Amygdala (tissue), 56 donors: ENCODE results near the gene ZC3H7B.

Experiments
- DNase-seq, 56 donors: peaks; one replicate each; lab custom pipeline; 2025; lab: John Stamatoyannopoulos, UW

Gene ZC3H7B

DNA sequence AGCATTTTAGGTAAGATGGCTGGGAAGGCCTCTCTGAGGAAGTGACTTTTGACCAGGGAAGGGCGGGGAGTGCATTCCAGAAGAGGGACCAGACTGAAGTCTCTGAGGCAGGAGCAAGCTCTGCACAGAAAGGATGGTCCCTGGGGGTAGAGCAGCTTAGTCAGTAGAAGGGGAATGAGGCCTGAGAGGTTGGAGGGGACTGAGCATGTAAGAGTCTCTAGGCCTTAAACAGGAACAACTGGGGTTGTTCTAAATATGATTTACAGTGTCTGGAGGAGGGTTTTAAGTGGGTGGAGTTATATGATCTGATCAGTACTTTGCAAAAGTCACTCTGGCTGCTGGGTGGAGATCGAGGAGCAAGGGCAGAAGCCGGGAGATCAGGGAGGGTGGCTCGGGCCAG is 48.8 kb downstream of the ZC3H7B start:
- no peak for DNase-seq

DNA sequence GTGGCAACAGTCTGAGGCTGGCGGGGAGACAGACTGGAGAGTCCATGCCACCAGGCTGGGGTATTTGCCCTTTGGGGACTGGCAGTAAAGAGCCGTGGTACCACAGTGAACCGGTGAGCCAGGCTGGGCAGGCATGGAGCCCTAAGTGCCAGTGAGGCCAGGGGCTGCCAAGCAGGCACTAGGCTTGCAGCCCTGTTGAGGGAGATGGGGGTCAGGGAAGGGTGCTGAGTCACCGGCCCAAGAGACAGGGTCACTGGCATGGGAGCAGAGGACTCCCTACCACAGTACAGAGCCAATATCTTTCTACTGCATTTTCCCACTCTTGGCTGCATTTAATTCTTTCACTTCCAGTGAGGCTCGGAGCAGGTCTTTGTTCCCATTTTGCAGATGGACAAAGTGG is 49.7 kb downstream of the ZC3H7B start:
- no peak for DNase-seq

DNA sequence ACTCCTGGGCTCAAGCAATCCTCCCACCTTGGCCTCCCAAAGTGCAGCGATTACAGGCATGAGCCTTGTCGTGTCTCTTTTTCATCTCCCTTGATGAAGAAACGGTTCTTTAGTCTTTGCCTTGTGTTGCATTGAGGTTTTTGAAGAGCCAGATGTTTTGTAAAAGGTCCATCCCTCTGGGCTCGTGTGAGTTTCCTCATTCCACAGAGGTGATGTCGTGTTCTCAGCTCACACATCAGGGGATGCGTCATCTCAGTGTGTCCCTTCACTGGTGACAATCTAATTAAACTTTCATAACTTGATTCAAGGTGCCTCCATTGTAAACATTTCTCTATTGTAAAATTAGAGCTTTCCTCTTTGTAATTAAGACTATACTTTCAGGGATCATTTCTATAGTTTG is 50.7 kb downstream of the ZC3H7B start:
- DNase-seq = no peak

DNA sequence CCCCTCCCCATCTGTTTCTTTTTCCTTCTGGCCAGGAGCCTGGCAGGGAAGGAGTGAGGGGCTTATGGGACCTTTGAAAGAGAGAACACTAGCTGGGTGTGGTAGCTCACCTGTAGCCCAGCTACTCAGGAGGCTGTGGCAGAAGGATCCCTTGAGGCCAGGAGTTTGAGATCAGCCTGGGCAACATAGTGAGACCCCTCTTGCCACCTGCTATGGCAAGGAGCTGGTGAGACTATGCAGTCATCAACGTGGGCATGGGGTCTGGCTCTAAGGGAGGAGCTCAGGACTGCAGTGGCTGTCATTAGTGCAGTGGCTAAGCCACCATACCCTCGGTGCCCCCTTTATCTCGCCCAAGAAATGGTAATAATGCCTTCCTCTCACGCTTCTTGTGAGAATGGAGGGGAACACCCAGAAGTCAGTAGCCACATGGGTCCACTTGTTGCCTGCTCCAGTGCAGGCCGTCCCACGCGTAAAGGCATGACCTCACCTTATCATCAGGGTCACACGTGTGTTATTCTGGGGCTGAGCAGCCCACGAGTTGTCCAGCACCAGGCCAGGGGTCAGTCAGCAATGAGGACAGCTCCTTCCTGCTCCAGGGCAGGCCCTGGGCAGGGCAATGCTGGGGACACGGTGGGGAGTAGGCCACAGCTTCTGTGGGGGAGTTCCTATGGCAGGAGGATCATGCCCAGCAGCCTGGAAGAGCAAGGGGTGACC is 52.7 kb downstream of the ZC3H7B start:
- DNase-seq = no peak

DNA sequence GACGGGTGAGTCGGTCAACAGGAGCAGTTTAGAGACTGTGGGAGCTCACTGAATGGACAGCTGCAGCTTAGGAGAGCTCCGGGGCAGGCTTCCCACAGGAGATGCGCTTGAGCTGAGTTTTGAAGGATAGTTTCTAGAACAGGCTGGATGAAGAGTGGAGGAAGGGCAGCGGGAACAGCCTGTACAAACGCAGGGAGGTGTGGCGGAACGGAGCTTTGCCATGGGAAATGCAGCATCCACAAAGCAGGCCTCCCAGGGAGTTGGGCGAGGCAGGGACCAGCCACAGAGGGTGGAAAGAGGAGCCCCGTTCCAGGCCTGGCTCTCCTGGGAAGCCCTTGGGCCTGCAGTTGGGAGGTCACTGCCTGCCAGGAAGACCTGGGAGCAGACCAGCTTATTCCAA is 53.7 kb downstream of the ZC3H7B start:
- no peak for DNase-seq

DNA sequence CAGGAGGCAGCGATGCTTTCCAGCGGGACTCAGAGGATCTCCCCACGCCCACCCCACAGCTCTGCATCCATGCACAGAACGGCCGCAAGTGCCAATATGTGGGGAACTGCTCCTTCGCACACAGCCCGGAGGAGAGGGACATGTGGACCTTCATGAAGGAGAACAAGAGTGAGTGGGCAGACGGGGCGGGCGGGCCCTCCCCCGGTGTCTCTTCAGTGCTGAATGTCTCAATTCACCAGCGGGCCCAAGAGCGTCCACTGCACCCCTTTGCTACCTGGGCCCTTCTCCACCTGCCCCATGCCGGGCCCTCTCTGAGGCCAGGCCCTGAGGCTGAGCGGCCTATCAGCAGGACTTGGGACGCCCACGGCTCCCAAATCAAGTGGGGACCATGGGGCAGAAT is 54.6 kb downstream of the ZC3H7B start:
- no peak for DNase-seq

DNA sequence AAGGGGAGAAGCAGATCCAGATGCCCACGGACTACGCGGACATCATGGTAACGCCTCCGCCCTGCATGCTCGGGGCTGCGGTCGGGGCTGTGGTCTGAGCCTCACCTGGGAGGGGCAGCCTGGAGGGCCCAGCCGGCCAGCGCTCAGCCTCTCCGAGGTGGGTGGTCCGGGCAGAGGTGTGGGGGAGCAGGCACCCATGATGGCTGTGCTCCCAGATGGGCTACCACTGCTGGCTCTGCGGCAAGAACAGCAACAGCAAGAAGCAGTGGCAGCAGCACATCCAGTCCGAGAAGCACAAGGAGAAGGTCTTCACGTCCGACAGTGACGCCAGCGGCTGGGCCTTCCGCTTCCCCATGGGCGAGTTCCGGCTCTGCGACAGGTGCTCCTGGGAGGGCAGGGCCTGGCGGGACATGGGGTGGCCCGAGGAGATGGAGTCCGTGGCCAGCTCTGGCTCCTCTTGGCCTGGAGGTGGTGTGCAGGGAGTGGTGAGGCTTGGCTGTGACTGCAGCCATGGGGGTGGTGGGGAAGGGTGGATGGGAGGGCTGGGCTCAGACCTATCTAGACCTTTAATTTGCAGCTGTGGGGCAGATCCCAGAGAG is 55.2 kb downstream of the ZC3H7B start:
- DNase-seq = no peak

DNA sequence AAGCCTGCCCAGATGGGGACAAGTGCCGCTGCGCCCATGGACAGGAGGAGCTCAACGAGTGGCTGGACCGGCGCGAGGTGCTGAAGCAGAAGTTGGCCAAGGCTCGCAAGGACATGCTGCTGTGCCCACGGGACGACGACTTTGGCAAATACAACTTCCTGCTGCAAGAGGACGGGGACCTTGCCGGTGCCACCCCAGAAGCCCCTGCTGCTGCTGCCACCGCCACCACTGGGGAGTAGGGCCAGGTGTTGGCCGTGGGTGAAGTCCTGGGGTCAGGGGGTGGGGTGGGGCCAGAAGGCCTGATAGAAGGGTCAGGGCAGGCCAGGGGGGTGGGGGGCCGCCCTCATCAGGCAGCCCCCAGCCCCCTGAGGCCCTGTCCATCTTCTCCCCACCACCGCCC is 55.9 kb downstream of the ZC3H7B start:
- DNase-seq = no peak

DNA sequence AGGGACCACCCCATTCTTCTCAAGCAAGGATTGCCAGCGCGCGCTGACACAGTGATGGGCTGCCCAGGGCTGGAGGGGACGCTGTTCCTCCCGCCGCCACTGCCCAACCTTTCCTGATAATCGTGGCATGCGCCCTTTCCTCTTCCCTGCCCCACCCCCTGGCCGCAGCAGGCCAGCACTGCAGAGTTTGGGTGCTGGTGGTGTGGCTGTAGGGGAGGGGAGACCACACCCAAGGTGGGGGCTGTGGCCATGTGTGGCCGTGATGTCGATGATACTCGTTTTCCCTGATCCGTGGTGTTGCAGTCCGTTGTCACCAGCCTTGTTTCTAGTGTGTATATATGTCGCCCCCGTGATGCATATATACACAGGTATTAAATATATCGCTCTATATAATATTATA is 57.6 kb downstream of the ZC3H7B start:
- no peak for DNase-seq

DNA sequence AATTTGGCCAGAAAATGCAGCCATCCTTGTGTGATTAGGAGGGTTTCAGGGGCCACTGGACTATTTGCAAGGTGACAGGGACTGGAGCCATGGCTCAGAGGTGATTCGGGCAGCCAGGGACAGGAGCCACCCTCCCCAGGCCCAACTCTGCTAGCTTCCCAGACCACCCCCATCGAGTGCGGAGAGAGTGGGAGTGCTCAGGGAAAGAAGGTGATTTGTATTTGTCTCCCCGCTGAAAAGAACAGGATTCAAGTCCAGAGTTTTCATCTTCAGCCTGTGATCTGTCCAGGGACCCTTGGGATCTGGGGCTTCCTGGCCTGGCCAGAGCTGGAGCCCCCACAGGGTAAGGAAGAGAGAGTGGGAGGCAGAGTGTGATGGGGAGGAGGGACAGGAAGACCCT is 58.1 kb downstream of the ZC3H7B start:
- no peak for DNase-seq

DNA sequence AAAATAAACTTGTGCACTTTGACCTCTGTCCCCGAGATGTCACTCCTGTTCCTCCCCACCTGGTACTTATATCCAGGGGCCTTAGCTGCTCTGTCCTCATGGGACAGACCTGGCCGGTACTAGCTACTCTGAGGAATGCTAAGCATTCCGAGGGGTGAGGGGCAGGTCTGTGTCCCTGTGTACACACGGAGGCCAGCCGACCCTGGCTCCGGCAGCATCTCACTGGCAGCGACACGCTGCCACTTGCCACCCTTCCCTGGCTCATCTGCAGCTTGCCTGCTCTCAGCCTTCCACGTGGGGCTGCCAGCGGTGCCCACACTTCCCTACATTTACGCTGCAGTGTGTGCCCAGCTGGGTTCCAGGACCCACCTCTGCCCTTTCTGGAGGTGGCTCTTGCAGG is 58.8 kb downstream of the ZC3H7B start:
- DNase-seq = no peak

DNA sequence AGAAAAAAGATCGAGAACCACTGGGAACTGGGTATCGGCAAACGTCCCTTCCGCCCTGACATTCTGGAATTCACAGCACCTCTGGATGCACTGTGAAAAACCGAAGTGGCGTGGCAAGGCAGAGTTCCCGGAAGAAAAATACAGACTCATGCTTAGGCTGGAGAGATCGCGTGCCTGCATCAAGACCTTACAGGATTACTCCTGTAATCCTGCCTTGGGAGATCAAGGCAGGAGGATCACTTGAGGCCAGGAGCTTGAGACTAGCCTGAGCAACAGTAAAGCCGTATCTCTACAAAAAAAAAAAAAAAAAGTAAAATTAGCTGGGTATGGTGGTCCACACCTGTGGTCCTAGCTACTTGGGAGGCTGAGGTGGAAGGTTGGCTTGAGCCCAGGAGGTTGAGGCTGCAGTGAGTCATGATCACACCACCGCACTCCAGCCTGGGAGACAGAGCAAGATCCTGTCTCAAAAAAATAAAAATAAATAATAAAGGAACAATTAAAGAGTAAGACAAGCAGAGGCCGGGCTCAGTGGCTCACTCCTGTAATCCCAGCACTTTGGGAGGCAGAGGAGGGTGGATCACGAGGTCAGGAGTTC is 60.5 kb downstream of the ZC3H7B start:
- no peak for DNase-seq

DNA sequence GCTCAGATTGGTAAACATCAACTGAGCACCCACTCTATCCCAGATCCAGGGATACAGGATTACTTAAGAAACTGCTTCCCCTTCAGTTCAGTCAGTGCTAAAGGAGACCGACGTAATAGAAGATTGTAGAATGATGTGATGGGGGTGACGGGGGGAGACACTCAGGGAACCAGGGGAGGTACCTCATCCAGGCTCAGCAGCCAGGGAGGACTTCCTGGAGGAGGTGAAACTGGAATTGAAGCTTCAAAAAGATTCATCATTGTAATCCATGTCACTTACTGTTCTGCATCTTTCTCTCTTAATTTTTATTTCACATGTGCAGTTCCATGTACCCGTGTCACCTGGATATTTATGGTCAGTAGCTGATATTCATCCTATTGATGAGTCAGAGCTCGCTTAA is 61.3 kb downstream of the ZC3H7B start:
- DNase-seq = no peak

DNA sequence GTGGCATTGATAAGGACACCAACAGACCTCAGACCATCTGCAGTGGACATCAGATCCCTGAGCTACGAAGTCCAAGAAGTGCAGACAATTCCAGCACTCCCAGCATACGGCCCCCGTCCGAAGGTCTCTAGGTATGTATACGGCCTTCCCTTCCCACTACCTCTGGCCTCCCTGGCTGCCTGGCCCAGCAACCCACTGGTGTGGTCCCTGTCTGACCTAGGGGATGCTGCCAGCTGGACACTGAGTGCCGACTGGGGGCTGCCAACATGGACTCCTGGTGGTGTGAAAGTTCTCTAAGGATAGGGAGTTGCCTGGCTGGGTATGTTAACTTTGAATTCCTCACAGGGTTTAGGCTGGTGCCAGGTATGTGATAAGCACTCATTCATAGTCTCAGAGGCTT is 62.9 kb downstream of the ZC3H7B start:
- no peak for DNase-seq

DNA sequence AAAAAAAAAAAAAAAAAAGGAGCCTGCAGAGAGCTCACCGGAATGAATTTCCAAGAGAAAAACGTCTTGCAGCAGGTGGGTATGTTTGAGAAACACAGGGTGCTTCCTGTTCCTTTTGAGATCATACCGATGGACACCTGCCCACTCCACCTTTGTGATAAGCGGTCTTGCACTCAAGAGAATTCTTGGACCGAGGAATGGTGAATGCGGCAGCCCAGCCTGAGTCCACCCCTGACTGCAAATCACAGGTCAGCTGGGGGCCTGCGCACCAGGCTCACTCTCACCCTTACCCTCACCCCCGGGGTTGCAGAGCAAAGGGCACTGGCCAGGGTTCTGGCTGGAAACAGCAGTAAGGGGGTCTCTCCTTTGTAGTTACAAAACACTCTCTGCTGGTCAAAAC is 63.6 kb downstream of the ZC3H7B start:
- DNase-seq = no peak

DNA sequence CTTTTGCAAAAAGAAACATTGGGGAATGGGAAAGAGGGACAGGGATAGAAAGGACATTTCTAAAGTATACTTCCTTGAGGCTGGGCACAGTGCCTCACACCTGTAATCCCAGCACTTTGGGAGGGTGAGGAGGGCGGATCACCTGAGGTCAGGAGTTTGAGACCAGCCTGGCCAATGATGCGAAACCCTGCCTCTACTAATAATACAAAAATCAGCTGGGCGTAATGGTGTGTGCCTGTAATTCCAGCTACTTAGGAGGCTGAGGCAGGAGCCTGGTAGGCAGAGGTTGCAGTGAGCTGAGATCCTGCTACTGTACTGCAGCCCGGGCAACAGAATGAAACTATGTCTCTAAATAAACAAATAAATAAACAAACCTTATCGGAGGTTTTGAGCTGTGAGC is 64.1 kb downstream of the ZC3H7B start:
- no peak for DNase-seq

DNA sequence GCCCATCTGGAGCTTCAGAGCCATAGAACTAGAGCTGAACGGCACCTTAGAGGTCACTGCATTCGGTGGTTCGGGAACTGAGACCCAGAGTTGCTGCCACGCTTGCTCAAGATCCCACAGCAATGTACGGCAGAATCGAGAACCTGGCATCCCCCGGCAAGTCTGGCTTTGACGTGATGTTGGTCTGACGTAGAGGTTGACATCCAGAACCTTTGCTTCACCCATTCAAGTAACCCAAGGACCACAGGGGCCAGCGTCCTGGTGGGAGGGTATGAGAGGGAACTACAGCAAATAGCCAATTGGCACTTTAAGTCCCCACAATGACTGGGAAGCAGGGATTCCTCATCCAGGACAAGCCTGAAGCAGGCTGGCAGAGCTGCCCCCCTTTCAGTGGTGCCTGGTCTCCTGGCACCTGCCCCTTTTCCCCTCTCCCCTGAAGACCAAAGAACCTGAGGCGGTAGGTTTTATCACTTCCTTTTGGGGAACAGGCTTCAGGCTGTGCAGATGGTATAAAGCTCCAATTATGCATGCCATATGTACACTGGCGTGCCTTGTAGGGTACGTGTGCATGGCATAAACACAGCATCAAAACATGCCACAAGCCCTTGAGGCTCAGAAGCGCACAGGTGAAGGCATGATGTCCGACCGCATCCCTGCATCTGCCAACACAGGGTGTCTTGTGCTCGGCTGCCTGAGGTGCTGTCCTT is 65.2 kb downstream of the ZC3H7B start:
- DNase-seq = peak in 4 of 56 donors; percentile 15 to 43 (median 36)

DNA sequence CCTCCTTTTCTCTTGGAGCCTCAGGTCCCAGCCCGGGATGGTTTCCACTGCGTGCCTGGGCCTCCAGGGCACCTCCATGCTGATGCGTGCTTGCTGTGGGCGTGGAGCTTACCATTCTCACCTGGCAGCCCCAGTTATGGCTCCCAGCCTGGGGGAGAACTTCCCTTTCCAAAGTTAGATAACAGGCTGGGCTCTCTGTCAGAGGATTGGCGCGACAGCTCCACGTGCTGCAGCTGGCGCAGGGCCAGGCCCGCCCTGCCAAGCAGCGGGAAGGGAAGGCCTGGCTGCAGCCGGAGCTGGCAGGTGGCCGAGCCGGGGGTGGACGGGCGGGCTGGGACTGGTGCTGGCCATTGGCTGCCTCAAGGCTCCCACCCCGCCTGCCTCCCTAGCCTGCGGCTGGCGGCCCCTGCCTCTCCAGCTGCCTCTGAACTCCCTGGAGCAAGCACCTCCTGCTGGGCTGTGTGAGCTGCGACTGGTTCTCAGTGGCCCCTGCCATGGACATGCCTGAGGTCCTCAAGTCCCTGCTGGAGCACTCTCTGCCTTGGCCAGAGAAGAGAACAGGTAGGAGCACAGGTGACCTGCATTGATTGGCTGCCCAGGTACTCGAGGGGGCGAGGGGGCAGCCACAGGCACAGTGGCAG is 65.8 kb downstream of the ZC3H7B start:
- peak; percentile 77 to 99 (median 96) for DNase-seq

DNA sequence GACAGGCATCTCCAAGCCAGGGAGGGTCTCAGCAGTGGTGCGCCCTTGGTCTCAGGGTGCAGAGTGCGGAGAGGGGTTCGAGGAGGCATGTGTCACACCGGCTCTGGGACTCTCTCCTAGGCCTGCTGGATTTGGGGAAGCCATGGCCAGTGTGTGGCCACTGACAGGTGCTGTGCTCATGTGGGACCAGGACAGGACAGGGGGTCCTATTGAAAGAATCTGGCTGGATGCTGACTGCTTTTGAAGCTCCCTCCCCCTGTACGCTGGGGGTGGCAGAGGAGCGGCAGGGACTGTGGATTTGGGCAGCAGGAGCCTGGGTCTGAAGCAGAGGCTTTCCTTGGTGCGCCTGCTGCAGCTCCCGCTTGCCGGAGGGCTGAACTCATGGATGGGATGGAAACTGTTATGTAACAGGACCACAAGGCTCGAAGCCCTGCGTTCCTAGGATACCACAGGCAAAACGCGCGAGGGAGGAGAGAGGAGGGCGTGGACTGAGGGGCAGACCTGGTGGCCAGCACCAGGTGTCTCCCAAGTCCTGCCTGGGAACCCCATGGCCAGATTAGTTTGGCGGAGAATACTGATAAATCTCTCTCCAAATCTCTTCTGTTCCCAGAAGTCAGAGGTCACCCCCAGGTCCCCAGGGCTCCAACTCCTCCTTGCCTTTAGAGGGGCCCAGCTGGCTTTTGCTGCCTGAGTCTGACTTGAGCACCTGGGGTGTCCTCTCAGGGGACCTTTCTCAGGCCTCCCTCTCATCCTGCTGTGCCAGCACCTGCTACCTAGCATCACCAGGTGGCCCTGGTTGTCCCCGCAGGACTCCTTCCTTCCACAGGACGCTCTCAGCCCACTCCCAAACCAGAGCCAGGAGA is 66.6 kb downstream of the ZC3H7B start:
- peak in 36 of 56 donors; percentile 9 to 68 (median 46) for DNase-seq
